Sigmoid colon (tissue), 7 donors: ENCODE measurements around the gene PRKN. TPM values are rescaled to one million over a fixed set of nuclear protein-coding genes. Genes with fewer than 3 reads are reported as not detected.

Experiments used
- DNase-seq: peaks from one replicate; pipeline ENCODE4 v3.0.0-alpha.2; 2019
- H3K27ac ChIP-seq, 4 donors: fragments of 200-600 bp; sonication (generic); one replicate each; pipeline ENCODE4 v1.5.1; 2016 to 2019; ENCODE audit warnings: mild to moderate bottlenecking in 1 of 4
- H3K27me3 ChIP-seq, 3 donors: fragments of 200-600 bp; sonication (generic); one replicate each; pipeline ENCODE4 v1.5.1; 2019; ENCODE audit warnings: mild to moderate bottlenecking in 1 of 3
- H3K36me3 ChIP-seq, 4 donors: fragments of 200-600 bp; sonication (generic); one replicate each; pipeline ENCODE4 v1.5.1; 2016 to 2019
- H3K4me1 ChIP-seq, 4 donors: fragments of 200-600 bp; sonication (generic); one replicate each; pipeline ENCODE4 v1.5.1; 2017 to 2019
- H3K4me3 ChIP-seq, 4 donors: fragments of 200-600 bp; sonication (generic); one replicate each; pipeline ENCODE4 v1.5.1; 2017 to 2019; ENCODE audit warnings: mild to moderate bottlenecking in 2 of 4, moderate library complexity in 1 of 4
- H3K9me3 ChIP-seq, 4 donors: fragments of 200-600 bp in 3 of 4; sonication (generic) in 3 of 4; one replicate each; pipeline versions ENCODE4 v1.5.1 to v1.6.1; 2013 to 2019
- CTCF ChIP-seq, 4 experiments: fragments of 450-650 bp in 3 of 4; fragments of 200-600 bp in 1 of 4; IDR thresholded peaks; one replicate each; pipeline ENCODE4 v1.5.1; 2016 to 2019; ENCODE audit warnings: antibody characterized with exemption in 4 of 4, mild to moderate bottlenecking in 3 of 4, moderate library complexity in 2 of 4
- EP300 ChIP-seq, 4 donors: sonication (generic); formaldehyde crosslinking; IDR thresholded peaks; one replicate each; pipeline ENCODE4 v1.6.1; 2017; ENCODE audit warnings: antibody characterized with exemption in 4 of 4
- POLR2A ChIP-seq, 2 donors: fragments of 450-650 bp; IDR thresholded peaks; one replicate each; pipeline ENCODE4 v1.6.1; 2016; ENCODE audit warnings: antibody characterized with exemption in 2 of 2, mild to moderate bottlenecking in 2 of 2, moderate library complexity in 2 of 2
- POLR2AphosphoS5 ChIP-seq, 4 donors: sonication (generic); formaldehyde crosslinking; IDR thresholded peaks; one replicate each; pipeline ENCODE4 v1.6.1; 2017; ENCODE audit warnings: antibody characterized with exemption in 4 of 4
- WGBS, 2 donors: extraction: QIAGEN DNeasy Blood & Tissue Kit; methylation state at CpG; one replicate each; pipeline ENCODE4 v1.1.7; 2013; 5-methylcytosine and 5-hydroxymethylcytosine counted together
- intact Hi-C: fragments of 100-400 bp; cut with DNase I; formaldehyde crosslinking; loops from one replicate; pipeline ENCODE4 v1.15.1; 2023
- polyA plus RNA-seq, 3 donors: library from polyadenylated mRNA; stranded (reverse); fragments of 200-250 nt; gene quantifications; one replicate each; pipeline ENCODE4 v1.2.3, GENCODE V29; 2013
- total RNA-seq, 4 donors: library from RNA; depleted of rRNA; stranded (reverse); fragments of >200 nt; gene quantifications; one replicate each; pipeline ENCODE4 v1.1.0, GENCODE V29; 2016
- donor health status: healthy with polysubstance abuse.
- donor health status: Bipolar disorder and iron deficiency.
- donor health status: healthy.

The PRKN gene
- total and polyA plus RNA-seq, 7 donors: 0.38 to 173 (median 9.7) TPM

- intact Hi-C loops: no loop called here
- no peak overlapping the region for H3K4me3 ChIP-seq
- WGBS, 2 donors: 72 to 90% methylated on average over 4 of the region's 4 CpGs
- TF ChIP-seq EP300 (IDR thresholded peaks at IDR 0.05) (no peak), POLR2AphosphoS5 (IDR thresholded peaks at IDR 0.05) (no peak), POLR2A (IDR thresholded peaks at IDR 0.05) (no peak), CTCF (IDR thresholded peaks at IDR 0.05) (no peak)
- H3K4me1 ChIP-seq: no peaks in the 10 kb centered on the region
- no peaks in the 10 kb centered on the region for H3K9me3 ChIP-seq
- no peak overlapping the region for H3K27ac ChIP-seq
- no peaks in the 10 kb centered on the region for H3K27me3 ChIP-seq
- no peak for DNase-seq
- H3K36me3 ChIP-seq: no peaks in the 10 kb centered on the region
These were observed 1183.8 kb downstream of the PRKN start for GRCh38 chr6:161543684-161544309.

- Histone ChIP-seq H3K9me3 (no peaks in the 10 kb centered on the region), H3K27me3 (no peaks in the 10 kb centered on the region), H3K36me3 (no peaks in the 10 kb centered on the region), H3K4me3 (no peak overlapping the region), H3K4me1 (no peaks in the 10 kb centered on the region), H3K27ac (no peak overlapping the region)
- intact Hi-C loops: no loop called here
- no peak for DNase-seq
- WGBS, 2 donors: 67 to 75% methylated on average over 4 of the region's 4 CpGs
- TF ChIP-seq EP300 (IDR thresholded peaks at IDR 0.05) (no peak), POLR2A (IDR thresholded peaks at IDR 0.05) (no peak), POLR2AphosphoS5 (IDR thresholded peaks at IDR 0.05) (no peak), CTCF (IDR thresholded peaks at IDR 0.05) (no peak)
These were observed 1185.1 kb downstream of the PRKN start for GRCh38 chr6:161542346-161542980.

- no peaks in the 10 kb centered on the region for H3K9me3 ChIP-seq
- no peaks in the 10 kb centered on the region for H3K4me1 ChIP-seq
- no peak for DNase-seq
- WGBS, 2 donors: 90 to 94% methylated on average over 1 of the region's 1 CpG
- TF ChIP-seq CTCF (IDR thresholded peaks at IDR 0.05) (no peak), POLR2A (IDR thresholded peaks at IDR 0.05) (no peak), POLR2AphosphoS5 (IDR thresholded peaks at IDR 0.05) (no peak), EP300 (IDR thresholded peaks at IDR 0.05) (no peak)
- intact Hi-C loops: no loop called here
- no peak overlapping the region for H3K4me3 ChIP-seq
- no peaks in the 10 kb centered on the region for H3K27me3 ChIP-seq
- no peaks in the 10 kb centered on the region for H3K36me3 ChIP-seq
- H3K27ac ChIP-seq: no peak overlapping the region
These were observed 1187.0 kb downstream of the PRKN start for GRCh38 chr6:161540532-161540931.

GRCh38 chr6:161536224-161536630 is 1191.3 kb downstream of the PRKN start:
- H3K9me3 ChIP-seq: no peaks in the 10 kb centered on the region
- intact Hi-C loops: no loop called here
- H3K4me1 ChIP-seq: no peaks in the 10 kb centered on the region
- no peak overlapping the region for H3K4me3 ChIP-seq
- no peak overlapping the region for H3K27ac ChIP-seq
- TF ChIP-seq POLR2A (IDR thresholded peaks at IDR 0.05) (no peak), CTCF (IDR thresholded peaks at IDR 0.05) (no peak), POLR2AphosphoS5 (IDR thresholded peaks at IDR 0.05) (no peak), EP300 (IDR thresholded peaks at IDR 0.05) (no peak)
- no peaks in the 10 kb centered on the region for H3K36me3 ChIP-seq
- H3K27me3 ChIP-seq: no peaks in the 10 kb centered on the region
- no peak for DNase-seq
- WGBS, 2 donors: 68 to 82% methylated on average over 3 of the region's 3 CpGs
